Embryonic facial prominence (tissue), 1 donor: ENCODE results near the gene ANKRD23.
"Not testable (repeated sequence)": the region's sequence is repeated elsewhere in the genome, so short reads cannot be mapped to it uniquely, and the experiment has no call there.

ENCODE experiments used
- DNase-seq: peaks from one replicate; pipeline ENCODE4 v3.0.0-alpha.2; 2016; ENCODE audit errors: extremely low spot score

ANKRD23 gene

GRCh38 chr2:96843538-96844268 lies at the start of gene ANKRD23:
Gene ANKRD23 (minus strand): TSS chr2:96844021. CDS start chr2:96843992, 29 bp downstream.
- DNase-seq, result no peak

DNA sequence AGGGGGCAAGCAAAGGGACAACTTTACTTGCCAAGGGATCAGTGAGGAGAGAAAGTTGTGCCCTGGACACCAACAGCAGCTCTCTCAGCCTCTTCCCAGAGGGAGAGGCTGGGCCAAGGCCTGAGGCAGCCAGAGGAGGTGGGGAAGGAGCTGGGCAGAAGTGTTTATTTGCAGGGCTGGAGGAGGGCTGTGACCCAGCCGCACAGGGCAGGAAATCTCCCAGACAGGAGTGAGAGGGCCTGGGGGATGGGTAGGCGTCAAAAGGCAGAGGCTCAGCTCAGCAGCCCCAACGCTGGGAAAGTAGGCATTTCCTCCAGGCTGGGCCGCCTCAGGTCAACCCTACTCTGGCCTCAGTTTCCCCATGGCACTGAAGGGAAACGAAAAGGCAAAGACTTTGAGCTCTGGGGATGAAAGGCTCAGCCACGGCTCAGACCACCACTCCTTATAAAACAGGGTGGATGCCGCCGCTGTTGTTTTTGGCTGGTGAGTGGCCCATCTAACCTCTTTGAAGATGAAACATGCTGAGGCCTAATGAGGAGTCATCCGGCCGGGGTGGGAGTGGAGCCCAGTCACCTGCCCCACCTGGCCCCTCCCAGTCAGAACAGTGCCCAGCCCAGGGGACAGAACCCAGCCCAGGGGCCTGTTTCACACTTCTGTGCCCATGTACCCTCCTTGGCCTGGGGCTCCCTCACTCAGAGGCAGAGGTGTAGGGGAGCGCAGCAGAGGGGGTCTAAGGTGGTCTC lies 47.9 kb upstream of the ANKRD23 start:
- no peak for DNase-seq

DNA sequence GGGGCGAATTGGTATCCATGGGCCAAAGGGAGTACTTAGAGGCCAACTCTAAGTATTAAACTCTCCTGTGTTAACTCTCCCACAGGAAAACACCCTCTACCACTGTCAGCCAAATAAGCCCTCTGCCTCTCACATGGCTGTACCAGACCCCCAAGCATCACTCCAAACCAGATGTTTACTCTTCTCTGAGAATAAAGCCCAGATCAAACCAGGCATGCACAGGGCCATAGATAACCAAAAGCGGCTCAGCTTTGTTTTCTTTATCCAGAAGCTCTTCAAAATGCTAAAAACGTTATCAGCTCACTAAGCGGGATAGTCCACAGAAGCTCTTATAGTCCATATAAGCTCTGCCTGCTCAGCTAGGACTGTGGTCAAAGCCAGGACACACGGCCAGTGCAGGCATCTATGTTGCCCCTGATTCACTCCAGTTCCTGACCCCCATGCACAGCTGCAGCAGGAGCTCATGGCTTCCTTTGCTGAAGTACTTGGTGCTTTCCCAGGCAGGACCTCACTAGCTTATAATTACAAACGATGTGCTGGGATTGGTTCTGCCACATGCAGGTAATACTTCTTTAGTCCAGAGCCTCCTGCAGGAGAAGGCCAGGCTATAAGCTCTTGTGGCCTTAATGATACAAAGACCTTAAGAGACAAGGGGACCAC lies 47.0 kb upstream of the ANKRD23 start:
- no peak for DNase-seq

DNA sequence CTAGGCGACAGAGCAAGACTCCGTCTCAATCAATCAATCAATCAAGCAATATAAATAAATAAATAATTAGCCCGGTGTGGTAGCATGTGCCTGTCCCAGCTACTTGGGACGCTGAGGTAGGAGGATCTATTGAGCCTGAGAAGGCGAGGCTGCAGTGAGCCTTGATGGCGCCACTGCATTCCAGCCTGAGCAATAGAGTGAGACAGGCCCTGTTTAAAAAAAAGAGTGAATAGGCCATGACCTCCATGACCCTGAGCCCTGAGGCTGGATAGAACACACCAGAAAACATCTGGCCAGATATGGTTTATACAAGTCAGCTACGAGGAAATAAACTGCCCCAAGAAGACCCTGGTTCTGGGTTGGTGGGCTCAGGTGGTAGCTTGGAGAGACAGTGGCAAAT lies 46.4 kb upstream of the ANKRD23 start:
- no peak for DNase-seq

GRCh38 chr2:96889502-96889901 lies 45.7 kb upstream of the ANKRD23 start:
- DNase-seq, result not testable (repeated sequence)

DNA sequence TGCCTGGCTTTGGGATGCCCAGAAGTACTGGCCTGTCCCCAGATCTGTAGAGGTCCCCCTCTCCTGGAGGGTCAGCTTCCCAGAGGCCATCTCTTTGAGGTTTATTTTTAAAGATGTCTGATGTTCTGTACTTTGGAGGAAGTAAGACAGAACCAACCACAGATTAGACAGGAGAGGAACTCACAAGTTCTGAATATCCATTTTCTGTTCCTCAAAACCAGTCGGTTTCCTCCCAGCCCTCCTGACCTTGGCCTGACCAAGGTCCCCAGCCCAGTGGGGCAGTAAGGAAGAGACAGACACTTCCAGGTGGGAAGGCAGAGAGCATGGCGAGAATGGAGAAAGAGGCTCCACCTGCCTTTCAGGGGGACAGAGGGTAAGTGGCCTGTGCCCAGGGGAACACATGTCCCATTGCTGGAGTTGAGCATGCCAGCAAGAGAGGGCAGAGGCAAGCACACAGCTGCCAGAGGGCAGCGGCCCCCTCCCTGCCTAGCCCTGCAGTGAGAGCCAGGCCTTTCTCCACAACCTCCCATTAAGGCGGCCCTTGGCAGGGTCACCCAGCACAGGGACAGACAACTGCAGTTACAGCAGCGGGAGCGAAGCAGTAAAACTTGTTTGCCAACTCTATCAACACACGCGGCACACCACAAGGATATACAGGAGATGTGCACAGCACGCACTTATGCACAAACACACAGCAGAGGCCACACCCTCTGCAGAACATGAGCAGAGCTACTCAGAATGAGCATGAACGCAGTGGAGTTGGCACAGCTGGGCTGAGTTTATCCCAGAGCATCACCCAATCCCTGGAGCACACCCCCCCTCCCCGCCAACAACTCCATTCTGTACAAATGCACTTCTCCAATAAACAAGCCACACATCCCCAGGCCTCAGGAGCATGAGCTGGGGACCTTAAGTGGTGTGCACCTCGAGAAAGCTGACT lies 44.5 kb upstream of the ANKRD23 start:
- DNase-seq, result no peak

DNA sequence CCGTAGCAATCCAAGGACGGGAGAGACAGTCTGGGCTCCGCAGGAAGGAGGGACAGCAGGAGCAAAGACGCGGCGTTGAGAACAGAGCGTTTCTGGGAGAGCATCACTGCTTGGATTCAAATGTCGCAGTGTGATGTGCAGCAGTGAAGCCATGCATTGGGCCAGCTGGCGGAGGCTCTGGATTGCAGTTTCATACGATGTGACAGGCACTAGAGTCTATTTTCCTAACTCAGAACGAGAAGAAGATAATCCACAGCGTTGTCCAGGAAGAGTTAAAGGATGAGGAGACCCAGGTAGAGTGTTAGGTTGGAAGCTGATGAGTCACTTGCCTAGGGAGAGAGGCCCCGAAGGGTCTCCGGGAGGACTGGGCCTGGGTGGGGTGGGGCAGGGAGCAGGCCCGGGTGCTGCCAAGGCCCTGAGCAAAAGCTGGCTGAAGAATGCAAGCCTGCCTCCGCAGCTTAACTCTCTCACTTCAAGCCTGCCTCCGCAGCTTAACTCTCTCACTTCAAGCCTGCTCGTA lies 43.7 kb upstream of the ANKRD23 start:
- DNase-seq, result no peak

DNA sequence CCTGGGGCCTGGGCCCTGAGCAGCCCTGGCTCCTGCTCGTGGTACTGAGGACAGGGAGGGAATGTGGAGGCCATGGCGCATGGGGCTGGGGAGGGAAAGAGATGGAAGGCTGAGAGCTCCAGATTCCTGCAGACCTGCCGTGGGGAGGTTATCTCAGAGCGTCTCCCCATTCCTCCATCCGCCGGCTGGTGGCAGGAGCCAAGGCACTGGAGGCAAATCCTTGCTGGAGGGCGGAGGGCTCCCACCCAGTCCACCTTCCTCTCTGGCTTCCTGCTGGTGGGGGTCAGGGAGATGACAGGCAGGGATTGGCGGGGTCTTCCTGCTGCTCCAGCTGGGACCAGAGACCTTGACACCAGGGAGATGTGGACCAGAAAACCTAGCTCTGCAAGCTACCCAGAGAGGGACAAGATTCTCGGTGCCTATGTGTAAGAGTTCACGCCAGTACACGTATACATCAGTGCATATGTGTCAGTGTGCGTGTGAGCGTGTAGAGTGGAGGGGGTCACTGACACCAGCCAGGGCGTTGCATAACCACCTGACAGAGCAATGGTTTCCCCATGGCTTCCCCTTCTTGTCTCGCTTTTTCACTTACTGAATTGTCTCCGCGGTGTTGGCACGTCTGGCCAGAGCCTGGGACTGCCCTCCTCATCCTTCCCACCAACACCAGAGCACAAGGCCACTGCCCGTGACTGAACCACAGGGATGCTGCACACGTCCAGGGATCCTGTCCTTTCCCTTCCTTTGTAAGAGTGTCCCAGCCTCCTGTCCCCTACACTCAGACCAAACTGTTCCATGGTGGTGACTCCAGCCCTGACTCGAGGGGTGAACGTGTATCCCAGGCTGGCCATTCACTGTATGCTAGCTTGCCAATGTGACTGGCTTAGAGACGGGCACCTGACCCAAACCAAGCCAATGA lies 41.9 kb upstream of the ANKRD23 start:
- DNase-seq, result no peak

DNA sequence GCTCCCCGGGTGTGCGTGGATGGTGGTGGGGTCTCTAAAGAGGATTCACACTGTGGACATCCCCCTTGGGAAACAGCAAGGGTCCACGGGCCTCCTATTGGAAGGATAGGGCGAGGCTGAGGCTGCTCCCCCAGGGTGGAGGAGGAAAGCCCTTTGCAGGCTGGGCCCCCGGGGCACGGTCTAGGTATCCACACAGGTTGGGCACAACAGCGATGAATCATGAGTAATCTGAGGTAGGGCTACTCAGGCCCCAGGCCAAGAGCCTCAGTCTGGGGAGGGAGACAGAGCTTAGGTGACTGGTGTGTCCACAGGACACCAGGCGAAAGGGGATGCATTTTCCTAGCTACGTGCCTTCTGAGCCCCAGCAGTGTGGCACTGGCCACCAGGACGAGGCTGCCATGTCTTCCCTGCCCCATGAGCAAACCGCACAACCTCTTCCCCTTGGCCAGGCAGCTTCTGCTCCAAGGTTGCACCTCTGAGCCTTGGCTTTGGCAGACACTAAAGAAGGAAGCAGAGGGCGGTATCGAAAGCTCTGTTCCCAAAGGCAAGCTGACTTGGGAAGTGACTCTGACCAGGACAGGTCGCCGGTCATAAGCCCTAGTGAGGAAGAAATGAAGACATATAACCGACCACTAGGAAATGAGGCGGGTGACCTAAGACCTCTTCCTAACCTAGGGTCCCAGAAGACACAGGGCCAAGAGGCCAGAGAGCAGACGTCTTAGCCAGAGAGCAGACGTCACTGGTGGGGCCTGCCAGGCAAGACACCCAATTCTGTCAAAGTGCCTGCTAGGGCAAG lies 40.7 kb upstream of the ANKRD23 start:
- DNase-seq, result no peak

- no peak for DNase-seq
Measured at GRCh38 chr2:96883306-96883705, 39.5 kb upstream of the ANKRD23 start.

DNA sequence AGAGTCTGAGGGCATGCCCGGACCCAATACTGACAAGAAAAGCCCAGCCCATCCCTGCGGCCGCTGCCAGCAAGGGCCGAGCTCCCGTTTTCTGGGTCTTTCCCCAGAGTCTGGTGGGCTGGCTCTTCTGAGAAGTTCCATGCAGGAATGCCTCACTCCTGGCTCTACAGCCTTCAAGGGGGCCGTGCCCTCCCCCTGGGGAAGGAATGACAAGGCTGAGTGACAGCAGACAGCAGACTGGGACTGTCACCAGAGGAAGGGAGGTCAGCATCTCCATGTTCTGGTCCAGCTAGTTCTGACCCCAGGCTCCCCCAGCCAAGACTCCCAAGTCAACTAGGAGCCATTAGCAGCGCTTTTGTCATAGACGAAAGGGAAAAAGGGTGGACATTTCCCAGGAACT lies 39.1 kb upstream of the ANKRD23 start:
- no peak for DNase-seq

- DNase-seq, result no peak
Measured at GRCh38 chr2:96882230-96882629, 38.4 kb upstream of the ANKRD23 start.

DNA sequence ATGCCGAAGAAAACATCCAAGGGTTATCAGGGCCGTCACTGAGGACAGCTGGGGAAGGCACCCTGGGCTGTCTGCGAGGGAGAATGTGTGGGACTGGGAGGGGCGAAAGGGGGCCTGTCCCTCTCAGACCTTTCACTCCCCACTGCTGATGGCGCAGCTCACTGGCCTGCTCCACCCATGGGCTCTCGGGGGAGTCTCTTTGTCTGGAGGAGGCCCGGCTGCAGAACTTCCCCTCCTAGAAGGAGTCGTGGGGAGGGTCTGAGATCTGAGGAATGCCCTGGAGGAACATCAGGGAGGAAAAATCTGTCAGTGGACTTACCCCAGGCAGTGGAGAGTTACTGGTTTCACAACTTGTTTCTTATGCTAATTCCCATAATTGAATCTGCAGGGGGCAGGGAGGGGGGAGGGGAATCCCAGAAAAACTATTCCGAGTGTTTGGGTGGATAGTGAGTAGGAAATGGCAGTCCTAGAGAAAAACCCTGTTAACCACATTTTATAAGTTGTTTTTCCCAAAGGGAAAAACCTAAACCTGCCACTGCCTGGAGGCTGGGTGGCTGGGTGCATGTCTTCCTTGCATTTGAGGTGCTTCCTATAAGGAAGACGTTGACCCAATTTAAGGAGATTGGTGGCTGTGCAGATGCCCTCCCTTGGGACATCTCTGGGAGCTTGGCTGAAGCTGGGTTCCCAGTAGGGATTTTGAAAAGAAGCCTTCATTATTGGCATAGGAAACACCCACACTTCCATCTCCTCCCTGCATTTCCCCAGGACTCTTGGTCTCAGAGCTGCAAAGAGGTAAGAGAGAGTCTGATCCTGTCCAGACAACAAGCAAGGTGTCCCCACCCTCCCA lies 37.8 kb upstream of the ANKRD23 start:
- DNase-seq, result no peak

GRCh38 chr2:96880891-96881273 lies 37.1 kb upstream of the ANKRD23 start:
- DNase-seq, result no peak

DNA sequence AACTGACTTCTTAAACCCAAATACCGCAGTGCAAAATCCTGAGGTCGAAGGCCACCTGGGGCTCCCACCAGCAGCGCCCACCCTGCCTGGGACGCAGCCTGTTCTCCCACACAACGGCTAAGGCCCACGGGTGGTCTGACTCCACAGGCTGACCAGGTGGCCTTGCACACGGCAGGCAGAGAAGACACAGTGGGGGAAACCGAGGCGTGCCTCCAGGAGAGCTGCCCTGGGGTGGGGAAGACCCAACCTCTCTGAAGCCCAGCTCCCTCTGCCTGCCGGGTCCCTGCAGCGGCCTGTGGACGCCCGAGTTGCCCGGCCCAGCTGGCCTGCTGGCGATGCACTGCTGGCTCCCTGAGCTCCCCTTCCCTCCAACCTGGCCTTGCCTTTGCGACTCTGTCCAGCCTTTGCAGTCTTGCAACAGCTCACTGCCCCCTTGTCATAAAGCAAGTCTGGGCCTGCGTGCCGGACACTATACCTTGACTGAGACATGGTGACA lies 35.8 kb upstream of the ANKRD23 start:
- no peak for DNase-seq

- DNase-seq, result no peak
Measured at GRCh38 chr2:96878796-96879544, 35.1 kb upstream of the ANKRD23 start.

- no peak for DNase-seq
Measured at GRCh38 chr2:96878171-96878570, 34.4 kb upstream of the ANKRD23 start.

DNA sequence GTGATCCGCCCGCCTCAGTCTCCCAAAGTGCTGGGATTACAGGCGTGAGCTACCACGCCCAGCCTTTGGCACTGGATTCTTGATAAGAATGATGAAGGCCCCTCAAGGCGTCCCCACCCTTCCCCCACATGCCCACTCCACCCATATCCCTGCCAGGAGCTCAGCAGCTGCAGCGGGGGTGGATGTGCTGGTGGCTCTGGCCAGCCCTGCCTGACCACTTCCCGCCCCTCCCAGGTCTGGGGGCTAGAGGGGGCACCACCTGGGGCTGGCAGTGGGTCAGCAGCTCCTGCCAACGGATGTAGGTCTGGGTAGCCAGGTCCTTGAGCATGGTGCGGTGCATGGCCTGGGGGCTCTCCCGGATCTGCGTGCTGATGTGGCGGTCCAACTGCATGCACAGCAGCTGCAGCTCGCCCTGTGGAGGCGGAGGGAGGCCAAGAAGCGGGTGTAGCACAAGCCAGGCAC lies 33.8 kb upstream of the ANKRD23 start:
- no peak for DNase-seq
